Astrocyte (in vitro differentiated cells and primary cell): ENCODE results near the gene ZDHHC16. TPM values are rescaled to one million over a fixed set of nuclear protein-coding genes. Genes with fewer than 3 reads are reported as not detected.

Experiments used
- DNase-seq: peaks from one replicate; pipeline ENCODE4 v3.0.0-alpha.2; 2010; ENCODE audit warnings: low read depth
- FAIRE-seq: peaks from 2 replicates; lab custom pipeline; 2011; peaks lifted over from hg19 to GRCh38; lab: Jason Lieb, UNC
- H2AFZ ChIP-seq: 2 replicates; pipeline ENCODE4 v1.6.0; 2012; ENCODE audit warnings: low read depth, low read length, inconsistent platforms
- H3K27ac ChIP-seq: 2 replicates; pipeline ENCODE4 v1.5.1; 2011; ENCODE audit warnings: low read depth, low read length, inconsistent platforms
- H3K27me3 ChIP-seq: 2 replicates; pipeline ENCODE4 v1.6.0; 2011; ENCODE audit warnings: low read length, inconsistent platforms; ENCODE audit not compliant: insufficient read depth
- H3K36me3 ChIP-seq: 2 replicates; pipeline ENCODE4 v1.5.1; 2011; ENCODE audit warnings: low read length, inconsistent platforms; ENCODE audit not compliant: insufficient read depth
- H3K4me1 ChIP-seq: 2 replicates; pipeline ENCODE4 v1.5.1; 2011; ENCODE audit warnings: low read length, inconsistent platforms; ENCODE audit not compliant: insufficient read depth
- H3K4me2 ChIP-seq: 2 replicates; pipeline ENCODE4 v1.6.0; 2012; ENCODE audit warnings: low read length, inconsistent platforms
- H3K4me3 ChIP-seq: 2 replicates; pipeline ENCODE4 v1.5.1; 2011; ENCODE audit warnings: low read depth, mild to moderate bottlenecking, low read length, inconsistent platforms; ENCODE audit not compliant: insufficient read depth
- H3K79me2 ChIP-seq: 2 replicates; pipeline ENCODE4 v1.6.0; 2012; ENCODE audit warnings: mild to moderate bottlenecking, low read length, inconsistent platforms; ENCODE audit not compliant: insufficient read depth
- H3K9ac ChIP-seq: 2 replicates; pipeline ENCODE4 v1.6.0; 2012; ENCODE audit warnings: mild to moderate bottlenecking, low read length, inconsistent platforms
- H3K9me3 ChIP-seq: 2 replicates; pipeline ENCODE4 v1.5.1; 2012; ENCODE audit warnings: low read depth, mild to moderate bottlenecking, low read length, inconsistent platforms; ENCODE audit not compliant: insufficient read depth
- H4K20me1 ChIP-seq: 2 replicates; pipeline ENCODE4 v1.6.0; 2012; ENCODE audit warnings: low read length, inconsistent platforms; ENCODE audit not compliant: insufficient read depth
- H3K27ac Mint-ChIP-seq: one replicate; pipeline ENCODE4 v1.8.0; 2021; ENCODE audit warnings: mild to moderate bottlenecking, mixed read lengths; ENCODE audit not compliant: unreplicated experiment
- H3K27me3 Mint-ChIP-seq: one replicate; pipeline ENCODE4 v1.8.0; 2021; ENCODE audit warnings: low read depth, mixed read lengths; ENCODE audit not compliant: unreplicated experiment
- H3K36me3 Mint-ChIP-seq: one replicate; pipeline ENCODE4 v1.8.0; 2021; ENCODE audit warnings: low read depth, mixed read lengths; ENCODE audit not compliant: unreplicated experiment
- H3K4me1 Mint-ChIP-seq: one replicate; pipeline ENCODE4 v1.8.0; 2021; ENCODE audit warnings: low read depth, mixed read lengths; ENCODE audit not compliant: unreplicated experiment
- H3K4me3 Mint-ChIP-seq: one replicate; pipeline ENCODE4 v1.8.0; 2021; ENCODE audit warnings: mild to moderate bottlenecking, moderate library complexity, mixed read lengths; ENCODE audit not compliant: unreplicated experiment
- H3K9me3 Mint-ChIP-seq: one replicate; pipeline ENCODE4 v1.8.0; 2021; ENCODE audit warnings: mild to moderate bottlenecking, mixed read lengths; ENCODE audit not compliant: unreplicated experiment
- EZH2 ChIP-seq: IDR thresholded peaks from 2 replicates; pipeline ENCODE4 v1.6.1; 2012; ENCODE audit warnings: mild to moderate bottlenecking, low read length, inconsistent platforms; ENCODE audit not compliant: insufficient read depth
- total RNA-seq: library from RNA; stranded (reverse); gene quantifications from 2 replicates; pipeline ENCODE4 v1.2.1, GENCODE V29; 2021
- TF ChIP-seq, protein P1 (sequence below): IDR thresholded peaks from 2 replicates; pipeline ENCODE4 v1.5.1; 2011; ENCODE audit warnings: low read depth, mild to moderate bottlenecking, inconsistent platforms, low read length, moderate library complexity; ENCODE audit not compliant: insufficient read depth

ZDHHC16 gene
- total RNA-seq, 1 donor from 2014 or later: 53.5 TPM

DNA sequence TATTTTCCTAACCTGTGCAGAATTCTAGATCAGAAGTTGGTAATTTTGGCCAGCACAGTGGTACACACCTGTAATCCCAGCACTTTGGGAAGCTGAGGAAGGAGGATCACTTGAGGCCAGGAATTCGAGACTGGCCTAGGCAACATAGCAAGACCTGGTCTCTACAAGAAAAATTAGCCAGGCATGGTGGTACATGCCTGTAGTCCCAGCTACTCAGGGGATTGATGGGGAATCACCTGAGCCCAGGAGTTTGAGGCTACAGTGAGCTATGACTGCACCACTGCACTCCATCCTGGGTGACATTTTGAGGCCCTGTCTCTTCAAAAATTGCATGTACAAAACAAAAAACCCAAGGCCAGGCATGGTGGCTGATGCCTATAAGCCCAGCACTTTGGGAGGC lies 11.4 kb upstream of the ZDHHC16 start:
- Mint-ChIP-seq H3K4me1 (peaks cover 10% of the 10 kb centered on the region), H3K9me3 (no peaks in the 10 kb centered on the region), H3K4me3 (no peak overlapping the region), H3K27me3 (no peaks in the 10 kb centered on the region), H3K27ac (no peak overlapping the region), H3K36me3 (peaks cover 10% of the 10 kb centered on the region)
- TF ChIP-seq EZH2: no peak
- TF ChIP-seq, protein P1, sequence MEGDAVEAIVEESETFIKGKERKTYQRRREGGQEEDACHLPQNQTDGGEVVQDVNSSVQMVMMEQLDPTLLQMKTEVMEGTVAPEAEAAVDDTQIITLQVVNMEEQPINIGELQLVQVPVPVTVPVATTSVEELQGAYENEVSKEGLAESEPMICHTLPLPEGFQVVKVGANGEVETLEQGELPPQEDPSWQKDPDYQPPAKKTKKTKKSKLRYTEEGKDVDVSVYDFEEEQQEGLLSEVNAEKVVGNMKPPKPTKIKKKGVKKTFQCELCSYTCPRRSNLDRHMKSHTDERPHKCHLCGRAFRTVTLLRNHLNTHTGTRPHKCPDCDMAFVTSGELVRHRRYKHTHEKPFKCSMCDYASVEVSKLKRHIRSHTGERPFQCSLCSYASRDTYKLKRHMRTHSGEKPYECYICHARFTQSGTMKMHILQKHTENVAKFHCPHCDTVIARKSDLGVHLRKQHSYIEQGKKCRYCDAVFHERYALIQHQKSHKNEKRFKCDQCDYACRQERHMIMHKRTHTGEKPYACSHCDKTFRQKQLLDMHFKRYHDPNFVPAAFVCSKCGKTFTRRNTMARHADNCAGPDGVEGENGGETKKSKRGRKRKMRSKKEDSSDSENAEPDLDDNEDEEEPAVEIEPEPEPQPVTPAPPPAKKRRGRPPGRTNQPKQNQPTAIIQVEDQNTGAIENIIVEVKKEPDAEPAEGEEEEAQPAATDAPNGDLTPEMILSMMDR: no peak
- Histone ChIP-seq H3K4me1 (no peaks in the 10 kb centered on the region), H3K27me3 (no peaks in the 10 kb centered on the region), H3K4me3 (no peak overlapping the region), H3K9ac (no peak overlapping the region), H4K20me1 (peaks cover 27% of the 10 kb centered on the region), H3K27ac (no peak overlapping the region), H2AFZ (no peak overlapping the region), H3K36me3 (peaks cover 36% of the 10 kb centered on the region), H3K4me2 (no peak overlapping the region), H3K79me2 (peaks cover 16% of the 10 kb centered on the region), H3K9me3 (no peaks in the 10 kb centered on the region)
- DNase-seq (no peak), FAIRE-seq (no peak)

- H3K4me3 ChIP-seq: no peak overlapping the region
- Mint-ChIP-seq H3K36me3 (peaks cover 10% of the 10 kb centered on the region), H3K27ac (no peak overlapping the region), H3K4me3 (no peak overlapping the region), H3K9me3 (no peaks in the 10 kb centered on the region), H3K4me1 (peaks cover 6% of the 10 kb centered on the region), H3K27me3 (no peaks in the 10 kb centered on the region)
- H2AFZ ChIP-seq: no peak overlapping the region
- H4K20me1 ChIP-seq: peaks cover 20% of the 10 kb centered on the region
- no peak for FAIRE-seq
- no peaks in the 10 kb centered on the region for H3K9me3 ChIP-seq
- H3K79me2 ChIP-seq: peaks cover 9% of the 10 kb centered on the region
- peaks cover 32% of the 10 kb centered on the region for H3K36me3 ChIP-seq
- H3K9ac ChIP-seq: no peak overlapping the region
- no peak for DNase-seq
- no peaks in the 10 kb centered on the region for H3K4me1 ChIP-seq
- H3K27ac ChIP-seq: no peak overlapping the region
- H3K27me3 ChIP-seq: no peaks in the 10 kb centered on the region
- TF ChIP-seq, protein P1: no peak
- TF ChIP-seq EZH2: no peak
- H3K4me2 ChIP-seq: no peak overlapping the region
Observed at GRCh38 chr10:97435211-97435610, 10.8 kb upstream of the ZDHHC16 start.

DNA sequence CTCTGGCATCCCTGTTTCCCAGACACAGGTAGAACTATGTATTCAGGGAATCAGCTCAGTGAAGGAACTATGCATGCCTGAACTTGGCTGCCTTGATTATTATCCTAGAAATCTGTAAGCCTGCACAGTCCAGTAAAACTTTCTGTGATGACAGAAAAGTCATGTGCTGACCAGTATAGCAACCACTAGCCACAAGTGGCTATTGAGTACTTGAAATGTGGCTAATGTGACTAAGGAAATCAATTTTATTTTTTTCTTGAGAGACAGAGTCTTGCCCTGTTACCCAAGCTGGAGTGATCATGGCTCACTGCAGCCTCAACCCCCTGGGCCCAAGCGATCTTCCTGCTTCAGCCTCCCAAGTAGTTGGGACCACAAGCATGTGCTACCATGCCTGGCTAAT lies 3.7 kb upstream of the ZDHHC16 start:
- Histone ChIP-seq H2AFZ (no peak overlapping the region), H3K4me1 (peaks cover 16% of the 10 kb centered on the region), H3K36me3 (peaks cover 14% of the 10 kb centered on the region), H3K27ac (no peak overlapping the region), H4K20me1 (peaks cover 10% of the 10 kb centered on the region), H3K9me3 (no peaks in the 10 kb centered on the region), H3K4me3 (no peak overlapping the region), H3K4me2 (no peak overlapping the region), H3K27me3 (no peaks in the 10 kb centered on the region), H3K9ac (no peak overlapping the region), H3K79me2 (peaks cover 37% of the 10 kb centered on the region)
- H3K36me3 Mint-ChIP-seq: peaks cover 7% of the 10 kb centered on the region
- H3K4me1 Mint-ChIP-seq: peaks cover 10% of the 10 kb centered on the region
- TF ChIP-seq, protein P1: no peak
- TF ChIP-seq EZH2: no peak
- H3K4me3 Mint-ChIP-seq: no peak overlapping the region
- DNase-seq (no peak), FAIRE-seq (no peak)
- H3K27me3 Mint-ChIP-seq: no peaks in the 10 kb centered on the region
- H3K9me3 Mint-ChIP-seq: no peaks in the 10 kb centered on the region
- no peak overlapping the region for H3K27ac Mint-ChIP-seq
